Prostate gland (tissue), 2 donors: ENCODE measurements around the gene CNTN5. TPM values are rescaled to one million over a fixed set of nuclear protein-coding genes. Genes with fewer than 3 reads are reported as not detected.

Source experiments
- DNase-seq: peaks from one replicate; pipeline ENCODE4 v3.0.0-alpha.2; 2019; ENCODE audit warnings: low spot score
- H3K27ac ChIP-seq, 2 donors: fragments of 200-600 bp; sonication (generic); 2 replicates each; pipeline ENCODE4 v1.5.1; 2017 to 2019
- H3K27me3 ChIP-seq: fragments of 200-600 bp; sonication (generic); replicated peaks from 2 replicates; pipeline ENCODE4 v1.5.1; 2019; ENCODE audit not compliant: insufficient read depth
- H3K36me3 ChIP-seq, 2 donors: fragments of 200-600 bp; sonication (generic); 1 replicate in 1 of 2; 2 replicates in 1 of 2; pipeline versions ENCODE4 v1.5.1 to v1.8.1; 2017 to 2019
- H3K4me1 ChIP-seq: fragments of 200-600 bp; sonication (generic); replicated peaks from 2 replicates; pipeline ENCODE4 v1.5.1; 2019
- H3K4me3 ChIP-seq, 2 donors: fragments of 200-600 bp; sonication (generic); 2 replicates each; pipeline ENCODE4 v1.5.1; 2017 to 2019
- H3K9me3 ChIP-seq: fragments of 200-600 bp; sonication (generic); 2 replicates; pipeline ENCODE4 v1.5.1; 2017
- CTCF ChIP-seq, 4 experiments: fragments of 200-600 bp in 2 of 4; fragments of 450-650 bp in 2 of 4; sonication (generic) in 2 of 4; IDR thresholded peaks; 1 replicate in 3 of 4; 2 replicates in 1 of 4; pipeline ENCODE4 v1.5.1; 2016 to 2019; ENCODE audit warnings: antibody characterized with exemption in 4 of 4, mild to moderate bottlenecking in 2 of 4, moderate library complexity in 2 of 4
- POLR2A ChIP-seq: fragments of 450-650 bp; IDR thresholded peaks from one replicate; pipeline ENCODE4 v1.6.1; 2016; ENCODE audit warnings: antibody characterized with exemption, mild to moderate bottlenecking
- POLR2AphosphoS5 ChIP-seq: sonication (generic); formaldehyde crosslinking; IDR thresholded peaks from one replicate; pipeline ENCODE4 v1.6.1; 2017; ENCODE audit warnings: antibody characterized with exemption
- WGBS: methylation state at CpG from one replicate; pipeline ENCODE4 v1.1.5; 2018; 5-methylcytosine and 5-hydroxymethylcytosine counted together
- intact Hi-C: fragments of 100-400 bp; cut with DNase I; formaldehyde crosslinking; loops from one replicate; pipeline ENCODE4 v1.14.2; 2022
- total RNA-seq, 2 donors: library from RNA; depleted of rRNA; stranded (reverse); fragments of >200 nt; gene quantifications; one replicate each; pipeline ENCODE4 v1.1.0, GENCODE V29; 2016

CNTN5 gene
- total RNA-seq, 2 donors from 2014 or later: 1.0 TPM; not detected in 1

GRCh38 chr11:99197477-99197876 lies 176.7 kb downstream of the CNTN5 start:
- no peaks in the 10 kb centered on the region for H3K9me3 ChIP-seq
- H3K4me1 ChIP-seq: no peaks in the 10 kb centered on the region
- no peak overlapping the region for H3K27ac ChIP-seq
- no peak overlapping the region for H3K4me3 ChIP-seq
- no peaks in the 10 kb centered on the region for H3K27me3 ChIP-seq
- H3K36me3 ChIP-seq: no peaks in the 10 kb centered on the region
- DNase-seq: no peak
- intact Hi-C loops: no loop called here
- TF ChIP-seq POLR2A: no peak
- no peak for TF ChIP-seq POLR2AphosphoS5
- TF ChIP-seq CTCF (IDR thresholded peaks at IDR 0.05): no peak
- WGBS: 40% methylated on average over 1 of the region's 1 CpG

GRCh38 chr11:99198215-99198614 lies 177.5 kb downstream of the CNTN5 start:
- intact Hi-C loops: no loop called here
- TF ChIP-seq CTCF (IDR thresholded peaks at IDR 0.05) (no peak), POLR2A (no peak), POLR2AphosphoS5 (no peak)
- H3K27me3 ChIP-seq: no peaks in the 10 kb centered on the region

GRCh38 chr11:99199341-99199740 lies 178.6 kb downstream of the CNTN5 start:
- DNase-seq: no peak
- Histone ChIP-seq H3K27me3 (no peaks in the 10 kb centered on the region), H3K27ac (no peak overlapping the region), H3K36me3 (no peaks in the 10 kb centered on the region), H3K9me3 (no peaks in the 10 kb centered on the region), H3K4me3 (no peak overlapping the region), H3K4me1 (no peaks in the 10 kb centered on the region)
- 64% methylated on average over 3 of the region's 3 CpGs for whole genome bisulfite sequencing
- TF ChIP-seq POLR2A (no peak), CTCF (IDR thresholded peaks at IDR 0.05) (no peak), POLR2AphosphoS5 (no peak)
- intact Hi-C loops: no loop called here

More at GRCh38 chr11:99198215-99198614, 177.5 kb downstream of the CNTN5 start:
- WGBS: 56% methylated on average over 3 of the region's 3 CpGs
- no peak for DNase-seq
- Histone ChIP-seq H3K4me3 (no peak overlapping the region), H3K4me1 (no peaks in the 10 kb centered on the region), H3K36me3 (no peaks in the 10 kb centered on the region), H3K27ac (no peak overlapping the region), H3K9me3 (no peaks in the 10 kb centered on the region)

- no peaks in the 10 kb centered on the region for H3K36me3 ChIP-seq
- H3K4me1 ChIP-seq: no peaks in the 10 kb centered on the region
- intact Hi-C loops: no loop called here
- TF ChIP-seq POLR2AphosphoS5 (no peak), CTCF (IDR thresholded peaks at IDR 0.05) (no peak), POLR2A (no peak)
- no peak overlapping the region for H3K4me3 ChIP-seq
- WGBS: 80% methylated on average over 3 of the region's 3 CpGs
- H3K27ac ChIP-seq: no peak overlapping the region
- H3K9me3 ChIP-seq: no peaks in the 10 kb centered on the region
- DNase-seq: no peak
- no peaks in the 10 kb centered on the region for H3K27me3 ChIP-seq
These were observed 180.0 kb downstream of the CNTN5 start for GRCh38 chr11:99200720-99201119.

GRCh38 chr11:99208813-99209212 lies 188.1 kb downstream of the CNTN5 start:
- Histone ChIP-seq H3K27ac (no peak overlapping the region), H3K9me3 (no peaks in the 10 kb centered on the region), H3K4me3 (no peak overlapping the region), H3K27me3 (no peaks in the 10 kb centered on the region), H3K36me3 (no peaks in the 10 kb centered on the region), H3K4me1 (no peaks in the 10 kb centered on the region)
- no peak for DNase-seq
- TF ChIP-seq POLR2A (no peak), POLR2AphosphoS5 (no peak), CTCF (IDR thresholded peaks at IDR 0.05) (no peak)
- WGBS: 95% methylated on average over 1 of the region's 1 CpG
- intact Hi-C loops: no loop called here
